SK-N-SH (cell line): ENCODE results near the gene NOB1.

Experiments used
- FOXJ3 ChIP-seq: sonication (generic); formaldehyde crosslinking; IDR thresholded peaks from 2 replicates; pipeline ENCODE4 v1.5.1; 2020; ENCODE audit warnings: mild to moderate bottlenecking, missing genetic modification reagents
- JUND ChIP-seq: IDR thresholded peaks from 2 replicates; pipeline ENCODE4 v1.4.0; 2012
- POLR2AphosphoS5 ChIP-seq: IDR thresholded peaks from 2 replicates; pipeline ENCODE4 v1.6.1; 2012; ENCODE audit warnings: low read depth, low read length
- RAD21 ChIP-seq: IDR thresholded peaks from 2 replicates; pipeline ENCODE4 v1.6.1; 2012; ENCODE audit warnings: mild to moderate bottlenecking, low read length
- RCOR1 ChIP-seq: fragments of 150-350 bp; IDR thresholded peaks from 2 replicates; pipeline ENCODE4 v1.6.1; 2017; ENCODE audit warnings: antibody characterized with exemption, low read length
- SMC3 ChIP-seq: IDR thresholded peaks from 2 replicates; pipeline ENCODE4 v1.6.1; 2012; ENCODE audit warnings: low read depth, low read length, improper control_type of control experiment
- TAF1 ChIP-seq: IDR thresholded peaks from 2 replicates; pipeline ENCODE4 v1.6.1; 2012; ENCODE audit warnings: low read depth, mild to moderate bottlenecking, low read length, moderate library complexity, borderline replicate concordance
- TCF12 ChIP-seq: IDR thresholded peaks from 2 replicates; pipeline ENCODE4 v1.4.0; 2012
- TEAD4 ChIP-seq: IDR thresholded peaks from 2 replicates; pipeline ENCODE4 v1.4.0; 2012; ENCODE audit warnings: mild to moderate bottlenecking, borderline replicate concordance; ENCODE audit not compliant: insufficient read depth
- TF ChIP-seq, protein P1 (sequence below): fragments of 200-600 bp; sonication (generic); IDR thresholded peaks from 2 replicates; pipeline ENCODE4 v1.6.1; 2017; ENCODE audit warnings: antibody characterized with exemption, mild to moderate bottlenecking, moderate library complexity
- TF ChIP-seq, protein P2 (sequence below): IDR thresholded peaks from 2 replicates; pipeline ENCODE4 v1.4.0; 2012; ENCODE audit warnings: low read depth, borderline replicate concordance
- TF ChIP-seq, protein P3 (sequence below): fragments of 150-350 bp; IDR thresholded peaks from 2 replicates; pipeline ENCODE4 v1.6.1; 2017; ENCODE audit warnings: antibody characterized with exemption, low read length, low read depth, borderline replicate concordance

DNA sequence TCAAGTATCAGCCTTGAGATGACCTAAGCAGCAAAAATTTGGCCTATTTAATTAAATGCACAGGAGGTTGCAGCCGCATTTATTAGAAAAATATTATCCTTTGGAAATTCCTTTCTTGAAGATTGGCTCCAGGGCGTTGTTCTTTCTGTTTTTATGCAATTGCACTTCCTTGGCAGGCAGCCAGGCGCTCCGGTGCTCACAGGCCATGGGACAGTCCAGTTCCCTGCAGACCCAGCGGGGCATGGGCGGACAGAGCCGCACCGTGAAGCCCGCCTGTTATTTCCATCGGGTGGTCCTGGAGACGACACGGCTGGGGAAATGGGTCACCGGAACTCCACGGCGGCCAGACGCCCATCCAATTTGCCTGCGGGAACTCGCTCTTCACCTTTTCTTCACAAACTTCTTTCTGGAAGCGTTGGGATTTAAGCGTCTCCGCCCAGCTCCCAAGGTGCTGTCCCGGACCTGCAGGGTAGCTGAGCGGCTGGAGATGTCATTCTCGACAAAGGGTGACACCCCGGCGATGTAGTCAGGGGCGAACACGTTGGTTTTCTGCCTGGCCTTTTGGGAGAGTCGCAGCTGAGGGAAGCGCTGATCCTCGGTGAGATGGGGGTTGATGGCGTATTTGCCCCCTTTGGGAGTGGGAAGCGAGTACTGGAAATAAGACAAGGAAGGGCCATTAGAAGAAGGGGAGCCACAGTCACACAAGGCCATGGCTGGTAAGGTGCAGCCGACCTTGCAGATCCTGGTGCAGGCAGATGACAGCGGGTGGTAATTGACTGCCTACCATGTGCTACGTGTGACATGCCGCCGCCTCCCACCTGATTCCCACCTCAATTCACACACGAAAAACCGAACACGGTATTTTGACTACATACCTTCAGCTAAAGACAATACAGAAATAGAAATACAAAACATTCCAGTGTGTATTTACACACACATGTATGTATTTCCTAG, 12.5 kb downstream of the NOB1 start:
- TF ChIP-seq, protein P1, sequence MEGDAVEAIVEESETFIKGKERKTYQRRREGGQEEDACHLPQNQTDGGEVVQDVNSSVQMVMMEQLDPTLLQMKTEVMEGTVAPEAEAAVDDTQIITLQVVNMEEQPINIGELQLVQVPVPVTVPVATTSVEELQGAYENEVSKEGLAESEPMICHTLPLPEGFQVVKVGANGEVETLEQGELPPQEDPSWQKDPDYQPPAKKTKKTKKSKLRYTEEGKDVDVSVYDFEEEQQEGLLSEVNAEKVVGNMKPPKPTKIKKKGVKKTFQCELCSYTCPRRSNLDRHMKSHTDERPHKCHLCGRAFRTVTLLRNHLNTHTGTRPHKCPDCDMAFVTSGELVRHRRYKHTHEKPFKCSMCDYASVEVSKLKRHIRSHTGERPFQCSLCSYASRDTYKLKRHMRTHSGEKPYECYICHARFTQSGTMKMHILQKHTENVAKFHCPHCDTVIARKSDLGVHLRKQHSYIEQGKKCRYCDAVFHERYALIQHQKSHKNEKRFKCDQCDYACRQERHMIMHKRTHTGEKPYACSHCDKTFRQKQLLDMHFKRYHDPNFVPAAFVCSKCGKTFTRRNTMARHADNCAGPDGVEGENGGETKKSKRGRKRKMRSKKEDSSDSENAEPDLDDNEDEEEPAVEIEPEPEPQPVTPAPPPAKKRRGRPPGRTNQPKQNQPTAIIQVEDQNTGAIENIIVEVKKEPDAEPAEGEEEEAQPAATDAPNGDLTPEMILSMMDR, result no peak
- no peak for TF ChIP-seq SMC3
- TF ChIP-seq, protein P2, sequence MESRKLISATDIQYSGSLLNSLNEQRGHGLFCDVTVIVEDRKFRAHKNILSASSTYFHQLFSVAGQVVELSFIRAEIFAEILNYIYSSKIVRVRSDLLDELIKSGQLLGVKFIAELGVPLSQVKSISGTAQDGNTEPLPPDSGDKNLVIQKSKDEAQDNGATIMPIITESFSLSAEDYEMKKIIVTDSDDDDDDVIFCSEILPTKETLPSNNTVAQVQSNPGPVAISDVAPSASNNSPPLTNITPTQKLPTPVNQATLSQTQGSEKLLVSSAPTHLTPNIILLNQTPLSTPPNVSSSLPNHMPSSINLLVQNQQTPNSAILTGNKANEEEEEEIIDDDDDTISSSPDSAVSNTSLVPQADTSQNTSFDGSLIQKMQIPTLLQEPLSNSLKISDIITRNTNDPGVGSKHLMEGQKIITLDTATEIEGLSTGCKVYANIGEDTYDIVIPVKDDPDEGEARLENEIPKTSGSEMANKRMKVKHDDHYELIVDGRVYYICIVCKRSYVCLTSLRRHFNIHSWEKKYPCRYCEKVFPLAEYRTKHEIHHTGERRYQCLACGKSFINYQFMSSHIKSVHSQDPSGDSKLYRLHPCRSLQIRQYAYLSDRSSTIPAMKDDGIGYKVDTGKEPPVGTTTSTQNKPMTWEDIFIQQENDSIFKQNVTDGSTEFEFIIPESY, result no peak
- TF ChIP-seq TCF12, result no peak
- TF ChIP-seq FOXJ3 (CRISPR knock-in tag), result no peak
- TF ChIP-seq TEAD4, result no peak
- TF ChIP-seq JUND, result no peak
- TF ChIP-seq RAD21, result no peak
- TF ChIP-seq, protein P3, sequence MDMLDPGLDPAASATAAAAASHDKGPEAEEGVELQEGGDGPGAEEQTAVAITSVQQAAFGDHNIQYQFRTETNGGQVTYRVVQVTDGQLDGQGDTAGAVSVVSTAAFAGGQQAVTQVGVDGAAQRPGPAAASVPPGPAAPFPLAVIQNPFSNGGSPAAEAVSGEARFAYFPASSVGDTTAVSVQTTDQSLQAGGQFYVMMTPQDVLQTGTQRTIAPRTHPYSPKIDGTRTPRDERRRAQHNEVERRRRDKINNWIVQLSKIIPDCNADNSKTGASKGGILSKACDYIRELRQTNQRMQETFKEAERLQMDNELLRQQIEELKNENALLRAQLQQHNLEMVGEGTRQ, result no peak
- no peak for TF ChIP-seq TAF1
- no peak for TF ChIP-seq RCOR1
- no peak for TF ChIP-seq POLR2AphosphoS5
